GM12892 (cell line): ENCODE data around the gene PRSS22.

ENCODE experiments used
- POLR2A ChIP-seq: IDR thresholded peaks from 2 replicates; pipeline ENCODE4 v1.6.1; 2011; ENCODE audit warnings: low read depth, low read length, control low read depth
- POLR2AphosphoS5 ChIP-seq: IDR thresholded peaks from 2 replicates; pipeline ENCODE4 v1.6.1; 2011; ENCODE audit warnings: low read depth, low read length, control low read depth
- TAF1 ChIP-seq: IDR thresholded peaks from 2 replicates; pipeline ENCODE4 v1.6.1; 2011; ENCODE audit warnings: low read depth, mild to moderate bottlenecking, control low read depth, low read length, borderline replicate concordance

DNA sequence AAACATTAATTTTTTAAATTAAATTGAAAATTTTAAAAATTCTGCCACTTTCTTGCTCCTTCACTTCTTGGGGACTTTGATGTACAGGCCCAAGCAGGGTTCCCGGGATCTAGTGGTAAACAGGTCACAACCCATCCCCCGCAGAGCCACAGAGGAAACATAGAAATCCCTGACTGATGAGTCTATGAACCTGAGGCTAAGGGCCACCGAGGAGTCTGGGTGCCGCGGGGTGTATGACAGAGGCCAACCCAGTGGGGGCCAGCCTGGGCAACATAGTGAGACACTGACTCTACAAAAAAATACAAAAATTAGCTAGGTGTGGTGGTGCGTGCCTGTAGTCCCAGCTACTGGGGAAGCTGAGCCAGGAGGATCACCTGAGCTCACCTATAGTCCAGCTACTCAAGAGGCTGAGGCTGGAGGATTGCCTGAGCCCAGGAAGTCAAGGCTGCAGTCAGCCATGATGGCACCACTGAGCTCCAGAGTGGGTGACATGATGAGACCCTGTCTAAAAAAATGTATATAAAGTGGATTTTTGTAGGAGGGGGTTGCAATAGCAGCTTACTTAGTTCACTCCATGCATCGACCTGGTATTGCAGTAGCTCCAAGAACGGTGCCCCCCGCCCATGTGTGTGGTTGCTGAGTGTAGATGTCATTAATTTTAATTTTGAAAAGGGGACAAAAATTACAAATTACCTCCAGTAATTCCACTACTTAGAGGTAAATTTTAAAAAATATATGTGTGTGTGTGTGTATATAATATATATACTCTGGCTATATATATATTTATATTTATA is 44.6 kb upstream of the PRSS22 start:
- TF ChIP-seq POLR2AphosphoS5 (no peak), TAF1 (no peak), POLR2A (no peak)
